ENCODE results near the gene IFITM1. TPM values are rescaled to one million over a fixed set of nuclear protein-coding genes. Genes with fewer than 3 reads are reported as not detected.

Gene IFITM1
- total and polyA plus RNA-seq, 9 of the 15 experiments (the other 6 are each of a cell fraction or from before 2014, with no cell fraction given): 691 to 5,579 (median 974) TPM

DNA sequence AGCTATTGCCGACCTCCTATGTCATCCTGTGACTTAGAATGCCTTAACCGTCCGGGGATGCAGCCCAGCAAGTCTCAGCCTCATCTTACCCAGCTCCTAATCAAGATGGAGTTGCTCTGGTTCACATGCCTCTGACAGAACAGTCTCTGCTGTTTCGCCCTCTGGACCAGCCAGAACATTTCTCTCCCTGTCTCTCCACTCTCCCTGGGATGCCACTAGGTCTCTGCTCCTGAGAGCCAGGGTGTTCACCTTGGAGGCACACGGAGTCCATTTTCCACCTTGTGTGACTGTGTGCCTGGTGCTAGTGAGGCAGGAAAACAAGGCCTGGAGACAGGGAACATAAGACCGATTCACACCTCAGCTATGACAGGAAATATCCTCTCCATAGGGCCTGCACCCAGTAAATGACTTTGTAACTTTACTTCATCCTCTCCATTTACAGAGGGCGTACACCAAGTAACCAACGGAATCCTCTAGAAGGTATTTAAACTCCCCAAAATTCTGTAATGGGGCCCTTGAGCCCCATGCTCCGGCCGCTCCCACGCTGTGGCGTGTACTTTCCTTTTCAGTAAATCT lies 38.7 kb downstream of the IFITM1 start (continued):
- TF ChIP-seq MXD1 (CRISPR knock-in tag; IDR thresholded peaks at IDR 0.05; ENCODE audit: borderline replicate concordance, poor library complexity, severe bottlenecking) (peak; percentile 63), ILK (tag; IDR thresholded peaks at IDR 0.05; ENCODE audit: borderline replicate concordance, low read depth) (peak; percentile 86), ZFP30 (CRISPR knock-in tag; IDR thresholded peaks at IDR 0.05; ENCODE audit: borderline replicate concordance) (no peak), ZNF507 (tag; conservative IDR thresholded peaks at IDR 0.05) (peak; percentile 58), GTF2F1 (IDR thresholded peaks at IDR 0.05; ENCODE audit: low read depth, low read length) (no peak), CUX1 (CRISPR knock-in tag; IDR thresholded peaks at IDR 0.05) (peak; percentile 72), ZNF717 (CRISPR knock-in tag; IDR thresholded peaks at IDR 0.05) (peak; percentile 71; the same call in 1 of the 2 replicates), CLOCK (CRISPR knock-in tag; IDR thresholded peaks at IDR 0.05; ENCODE audit: borderline replicate concordance) (peak; percentile 82; the same call in 1 of the 2 replicates), RFX7 (CRISPR knock-in tag; IDR thresholded peaks at IDR 0.05) (no peak), SMAD3 (CRISPR knock-in tag; conservative IDR thresholded peaks at IDR 0.05) (peak; percentile 96), MAZ (CRISPR knock-in tag; conservative IDR thresholded peaks at IDR 0.05 in 1 of 2, IDR thresholded peaks at IDR 0.05 in 1 of 2) (peak in 1 of 2 experiments; percentile 90; a peak in 2 of 4 replicates), CREB1 (IDR thresholded peaks at IDR 0.05) (no peak), CREB1 (CRISPR knock-in tag; IDR thresholded peaks at IDR 0.05) (no peak)
- TF ChIP-seq, protein P1, sequence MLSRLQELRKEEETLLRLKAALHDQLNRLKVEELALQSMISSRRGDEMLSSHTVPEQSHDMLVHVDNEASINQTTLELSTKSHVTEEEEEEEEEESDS (CRISPR knock-in tag; IDR thresholded peaks at IDR 0.05): 0 out of 2 replicates have a peak, but pooled peaks have one; percentile 55
- TF ChIP-seq, protein P2, sequence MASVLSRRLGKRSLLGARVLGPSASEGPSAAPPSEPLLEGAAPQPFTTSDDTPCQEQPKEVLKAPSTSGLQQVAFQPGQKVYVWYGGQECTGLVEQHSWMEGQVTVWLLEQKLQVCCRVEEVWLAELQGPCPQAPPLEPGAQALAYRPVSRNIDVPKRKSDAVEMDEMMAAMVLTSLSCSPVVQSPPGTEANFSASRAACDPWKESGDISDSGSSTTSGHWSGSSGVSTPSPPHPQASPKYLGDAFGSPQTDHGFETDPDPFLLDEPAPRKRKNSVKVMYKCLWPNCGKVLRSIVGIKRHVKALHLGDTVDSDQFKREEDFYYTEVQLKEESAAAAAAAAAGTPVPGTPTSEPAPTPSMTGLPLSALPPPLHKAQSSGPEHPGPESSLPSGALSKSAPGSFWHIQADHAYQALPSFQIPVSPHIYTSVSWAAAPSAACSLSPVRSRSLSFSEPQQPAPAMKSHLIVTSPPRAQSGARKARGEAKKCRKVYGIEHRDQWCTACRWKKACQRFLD (CRISPR knock-in tag; IDR thresholded peaks at IDR 0.05): peak; percentile 98
- TF ChIP-seq, protein P3, sequence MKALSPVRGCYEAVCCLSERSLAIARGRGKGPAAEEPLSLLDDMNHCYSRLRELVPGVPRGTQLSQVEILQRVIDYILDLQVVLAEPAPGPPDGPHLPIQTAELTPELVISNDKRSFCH (CRISPR knock-in tag; IDR thresholded peaks at IDR 0.05): peak; percentile 88
- TF ChIP-seq, protein P3 (tag; IDR thresholded peaks at IDR 0.05): peak; percentile 97

Measured in K562 (cell line).